K562 (cell line): ENCODE measurements around the gene CEP128.

Experiments used
- HMG20B ChIP-seq: fragments of 250-450 bp; sonication (Bioruptor Pico); IDR thresholded peaks from 2 replicates; pipeline ENCODE4 v1.5.0; 2021; ENCODE audit warnings: mild to moderate bottlenecking
- HNRNPK ChIP-seq: fragments of 200-400 bp; formaldehyde crosslinking; IDR thresholded peaks from one replicate; pipeline ENCODE4 v1.6.1; 2018; ENCODE audit warnings: mild to moderate bottlenecking, low read depth, low read length; ENCODE audit not compliant: poor library complexity, severe bottlenecking
- MAZ ChIP-seq, 2 experiments: fragments of 450-650 bp in 1 of 2; sonication (generic) in 1 of 2; formaldehyde crosslinking; IDR thresholded peaks in 1 of 2; conservative IDR thresholded peaks in 1 of 2; 2 replicates each; pipeline versions ENCODE4 v1.4.0 to v1.5.0; 2020; ENCODE audit warnings: mild to moderate bottlenecking in 1 of 2, missing genetic modification reagents in 1 of 2
- MEF2D ChIP-seq: conservative IDR thresholded peaks from 2 replicates; pipeline ENCODE4 v1.6.1; 2016; ENCODE audit warnings: low read depth, missing genetic modification characterization, missing compliant biosample characterization
- POLR2AphosphoS5 ChIP-seq: IDR thresholded peaks from 2 replicates; pipeline ENCODE4 v1.6.1; 2011; ENCODE audit warnings: mild to moderate bottlenecking, low read depth, low read length, moderate library complexity; ENCODE audit not compliant: control insufficient read depth, insufficient read depth
- SRF ChIP-seq, 2 experiments: fragments of 250-450, 450-650 bp in 1 of 2; sonication (Bioruptor Pico) in 1 of 2; sonication (generic) in 1 of 2; formaldehyde crosslinking; IDR thresholded peaks; 2 replicates each; pipeline versions ENCODE4 v1.5.0 to v1.5.1; 2020 to 2022; ENCODE audit warnings: mild to moderate bottlenecking in 1 of 2, missing genetic modification reagents in 1 of 2
- TAF1 ChIP-seq: IDR thresholded peaks from 2 replicates; pipeline ENCODE4 v1.6.1; 2011; ENCODE audit warnings: mild to moderate bottlenecking, low read length, moderate library complexity; ENCODE audit not compliant: insufficient read depth, control insufficient read depth, severe bottlenecking; ENCODE audit errors: extremely low read depth
- YY1 ChIP-seq, 3 experiments: IDR thresholded peaks; 2 replicates each; pipeline ENCODE4 v1.6.1; 2011; ENCODE audit warnings: low read length in 2 of 3, mild to moderate bottlenecking in 2 of 3, moderate library complexity in 2 of 3, borderline replicate concordance in 1 of 3, control low read depth in 1 of 3, low read depth in 1 of 3; ENCODE audit not compliant: insufficient read depth in 3 of 3, insufficient replicate concordance in 2 of 3, control insufficient read depth in 1 of 3, insufficient read length in 1 of 3; ENCODE audit errors: extremely low read depth in 1 of 3
- ZNF584 ChIP-seq: fragments of 200-800 bp; sonication (Bioruptor generic); IDR thresholded peaks from 2 replicates; pipeline ENCODE4 v1.6.1; 2016; ENCODE audit warnings: low read depth, mild to moderate bottlenecking, missing genetic modification characterization, missing compliant biosample characterization
- TF ChIP-seq, protein P1 (sequence below), 3 experiments: IDR thresholded peaks in 2 of 3; conservative IDR thresholded peaks in 1 of 3; 2 replicates each; pipeline ENCODE4 v1.5.1; 2011 to 2012; ENCODE audit warnings: low read length in 3 of 3, mild to moderate bottlenecking in 3 of 3, control low read depth in 2 of 3, improper control_type of control experiment in 1 of 3, inconsistent platforms in 1 of 3, low read depth in 1 of 3, mixed read lengths in 1 of 3, moderate library complexity in 1 of 3; ENCODE audit not compliant: insufficient read depth in 2 of 3

DNA sequence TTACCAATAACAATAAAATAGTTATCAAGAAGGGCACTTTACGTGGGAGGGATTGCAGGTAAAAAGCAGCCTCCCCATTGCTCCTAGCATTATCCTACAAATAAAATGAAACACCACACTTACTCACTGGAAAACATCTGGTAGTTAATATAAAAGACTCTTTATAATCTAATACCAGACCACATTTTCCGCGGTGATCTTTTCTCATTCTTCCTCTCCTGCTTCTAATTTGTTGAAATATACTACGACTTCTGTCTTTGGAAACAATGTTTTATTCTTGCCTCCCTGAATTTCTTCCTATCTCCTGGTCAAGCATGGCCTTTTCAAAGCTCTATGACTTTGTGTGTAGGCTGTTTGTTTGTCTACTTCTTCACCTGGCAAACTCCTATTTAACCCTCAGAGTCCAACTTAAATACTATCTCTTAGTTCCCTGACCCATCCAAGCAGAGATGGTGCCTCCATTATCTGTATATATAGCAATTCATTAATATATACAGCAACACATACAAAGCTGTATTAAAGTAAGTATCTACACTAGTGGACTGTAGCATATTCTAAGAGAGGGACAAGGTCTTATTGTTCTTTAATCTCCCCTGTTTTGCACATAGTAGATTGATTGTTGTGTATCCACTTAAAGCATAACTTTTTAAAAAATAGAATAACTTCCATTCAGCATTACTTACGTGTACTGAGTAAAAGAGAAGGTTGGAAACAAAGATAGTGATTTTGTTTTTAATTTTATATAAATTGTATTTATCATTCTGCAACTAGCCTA is 228.3 kb downstream of the CEP128 start:
- TF ChIP-seq POLR2AphosphoS5 (no peak), TAF1 (no peak), MEF2D (tag) (no peak), YY1 (IDR thresholded peaks at IDR 0.05; ENCODE audit: borderline replicate concordance in 1 of 3, control insufficient read depth in 1 of 3, extremely low read depth in 1 of 3, insufficient read depth in 3 of 3, insufficient read length in 1 of 3, insufficient replicate concordance in 2 of 3, low read depth in 1 of 3, low read length in 2 of 3) (no peak), HNRNPK (no peak), MAZ (CRISPR knock-in tag; conservative IDR thresholded peaks at IDR 0.05 in 1 of 2, IDR thresholded peaks at IDR 0.05 in 1 of 2) (no peak), HMG20B (CRISPR knock-in tag) (no peak), ZNF584 (CRISPR knock-in tag) (no peak), SRF (CRISPR knock-in tag; IDR thresholded peaks at IDR 0.05) (no peak)
- TF ChIP-seq, protein P1, sequence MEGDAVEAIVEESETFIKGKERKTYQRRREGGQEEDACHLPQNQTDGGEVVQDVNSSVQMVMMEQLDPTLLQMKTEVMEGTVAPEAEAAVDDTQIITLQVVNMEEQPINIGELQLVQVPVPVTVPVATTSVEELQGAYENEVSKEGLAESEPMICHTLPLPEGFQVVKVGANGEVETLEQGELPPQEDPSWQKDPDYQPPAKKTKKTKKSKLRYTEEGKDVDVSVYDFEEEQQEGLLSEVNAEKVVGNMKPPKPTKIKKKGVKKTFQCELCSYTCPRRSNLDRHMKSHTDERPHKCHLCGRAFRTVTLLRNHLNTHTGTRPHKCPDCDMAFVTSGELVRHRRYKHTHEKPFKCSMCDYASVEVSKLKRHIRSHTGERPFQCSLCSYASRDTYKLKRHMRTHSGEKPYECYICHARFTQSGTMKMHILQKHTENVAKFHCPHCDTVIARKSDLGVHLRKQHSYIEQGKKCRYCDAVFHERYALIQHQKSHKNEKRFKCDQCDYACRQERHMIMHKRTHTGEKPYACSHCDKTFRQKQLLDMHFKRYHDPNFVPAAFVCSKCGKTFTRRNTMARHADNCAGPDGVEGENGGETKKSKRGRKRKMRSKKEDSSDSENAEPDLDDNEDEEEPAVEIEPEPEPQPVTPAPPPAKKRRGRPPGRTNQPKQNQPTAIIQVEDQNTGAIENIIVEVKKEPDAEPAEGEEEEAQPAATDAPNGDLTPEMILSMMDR (IDR thresholded peaks at IDR 0.05 in 2 of 3, conservative IDR thresholded peaks at IDR 0.05 in 1 of 3; ENCODE audit: insufficient read depth in 2 of 3, low read depth in 1 of 3, low read length in 3 of 3), result no peak
